Measurements from ENCODE around the gene OOSP3.
A peak's percentile ranks its signal among the peaks of the same experiment; 100 is the strongest.
"Not testable (repeated sequence)": the region's sequence is repeated elsewhere in the genome, so short reads cannot be mapped to it uniquely, and the experiment has no call there.

The OOSP3 gene

DNA sequence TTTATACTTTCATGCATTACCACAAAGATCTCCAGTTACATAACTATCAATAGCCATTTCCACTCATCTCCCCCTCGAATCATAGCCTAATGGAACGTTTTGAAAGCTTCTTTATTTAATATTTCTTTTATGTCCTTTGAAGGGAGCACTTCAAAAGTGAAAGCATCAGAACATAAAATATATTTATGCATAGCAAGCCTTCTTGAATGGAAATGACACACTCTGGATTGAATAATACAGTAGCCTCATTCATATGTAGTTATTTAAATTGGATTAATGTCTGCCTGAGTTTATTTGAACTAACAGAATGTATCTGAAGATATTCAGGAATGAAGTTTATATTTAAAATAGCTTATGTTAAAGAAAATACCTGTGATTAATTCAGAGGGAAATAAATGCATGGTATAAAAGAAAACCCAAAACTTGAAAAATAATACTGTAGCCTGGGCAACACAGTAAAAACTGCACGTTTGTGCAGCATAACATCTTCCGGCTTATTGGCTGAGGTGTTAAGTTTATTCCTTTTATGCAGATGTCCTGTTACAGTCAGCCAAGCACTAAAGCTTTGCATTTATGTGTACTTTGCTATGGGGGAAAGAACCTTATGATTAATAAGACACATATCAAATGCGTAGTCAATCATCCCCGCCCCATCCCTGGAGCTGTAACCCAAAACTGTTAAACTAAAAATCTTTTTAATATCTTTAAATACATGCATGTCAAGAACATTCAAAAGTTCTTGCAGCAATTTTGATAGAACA, 22.0 kb downstream of the OOSP3 start:
- no peak overlapping the region for H3K4me3 ChIP-seq (ENCODE audit: low read depth, low read length)
- TF ChIP-seq, protein P1, sequence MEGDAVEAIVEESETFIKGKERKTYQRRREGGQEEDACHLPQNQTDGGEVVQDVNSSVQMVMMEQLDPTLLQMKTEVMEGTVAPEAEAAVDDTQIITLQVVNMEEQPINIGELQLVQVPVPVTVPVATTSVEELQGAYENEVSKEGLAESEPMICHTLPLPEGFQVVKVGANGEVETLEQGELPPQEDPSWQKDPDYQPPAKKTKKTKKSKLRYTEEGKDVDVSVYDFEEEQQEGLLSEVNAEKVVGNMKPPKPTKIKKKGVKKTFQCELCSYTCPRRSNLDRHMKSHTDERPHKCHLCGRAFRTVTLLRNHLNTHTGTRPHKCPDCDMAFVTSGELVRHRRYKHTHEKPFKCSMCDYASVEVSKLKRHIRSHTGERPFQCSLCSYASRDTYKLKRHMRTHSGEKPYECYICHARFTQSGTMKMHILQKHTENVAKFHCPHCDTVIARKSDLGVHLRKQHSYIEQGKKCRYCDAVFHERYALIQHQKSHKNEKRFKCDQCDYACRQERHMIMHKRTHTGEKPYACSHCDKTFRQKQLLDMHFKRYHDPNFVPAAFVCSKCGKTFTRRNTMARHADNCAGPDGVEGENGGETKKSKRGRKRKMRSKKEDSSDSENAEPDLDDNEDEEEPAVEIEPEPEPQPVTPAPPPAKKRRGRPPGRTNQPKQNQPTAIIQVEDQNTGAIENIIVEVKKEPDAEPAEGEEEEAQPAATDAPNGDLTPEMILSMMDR (IDR thresholded peaks at IDR 0.05; ENCODE audit: low read depth, low read length), result no peak
- no peaks in the 10 kb centered on the region for H3K36me3 ChIP-seq
- H3K9me3 ChIP-seq, result no peaks in the 10 kb centered on the region
- no peak for DNase-seq
- H3K27me3 ChIP-seq, result no peaks in the 10 kb centered on the region
- no peaks in the 10 kb centered on the region for H3K4me1 ChIP-seq

DNA sequence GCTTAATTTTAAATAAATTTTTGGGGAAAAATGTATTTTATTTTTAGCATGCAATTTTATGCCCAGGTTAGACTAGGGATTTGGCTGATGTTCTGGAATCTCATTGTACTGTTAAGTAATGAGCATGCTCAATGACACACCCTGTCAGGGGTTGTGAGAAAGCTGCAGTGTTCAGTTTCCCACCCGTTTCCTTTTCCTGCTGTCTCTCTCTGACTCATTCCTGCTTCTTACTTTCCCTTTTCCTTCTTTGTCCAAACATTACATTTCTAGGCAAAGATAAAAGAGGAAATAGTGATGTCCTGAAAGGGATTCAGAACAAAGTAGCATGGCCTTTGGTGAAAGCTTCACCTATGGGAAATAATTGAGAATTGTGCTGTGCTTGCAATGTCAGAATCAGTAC, 22.7 kb downstream of the OOSP3 start:
- TF ChIP-seq, protein P1 (IDR thresholded peaks at IDR 0.05; ENCODE audit: low read depth, low read length), result no peak
- Histone ChIP-seq H3K9me3 (no peaks in the 10 kb centered on the region), H3K4me1 (no peaks in the 10 kb centered on the region), H3K36me3 (no peaks in the 10 kb centered on the region), H3K27me3 (no peaks in the 10 kb centered on the region), H3K4me3 (ENCODE audit: low read depth, low read length) (no peak overlapping the region)
- DNase-seq, result no peak

DNA sequence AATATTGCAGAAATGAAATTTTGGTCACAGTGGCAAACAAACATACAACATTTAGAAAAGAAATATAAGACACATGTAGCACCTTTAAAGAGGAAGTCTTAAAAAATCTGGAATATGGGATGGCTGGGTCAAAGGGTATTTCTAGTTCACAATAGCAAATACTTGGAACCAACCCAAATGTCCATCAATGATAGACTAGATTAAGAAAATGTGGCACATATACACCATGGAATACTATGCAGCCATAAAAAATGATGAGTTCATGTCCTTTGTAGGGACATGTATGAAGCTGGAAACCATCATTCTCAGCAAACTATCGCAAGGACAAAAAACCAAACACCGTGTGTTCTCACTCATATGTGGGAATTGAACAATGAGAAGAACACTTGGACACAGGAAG, 25.0 kb downstream of the OOSP3 start:
- not testable (repeated sequence) for H3K36me3 ChIP-seq; H3K27me3 ChIP-seq; DNase-seq; H3K4me1 ChIP-seq; H3K9me3 ChIP-seq; H3K4me3 ChIP-seq (ENCODE audit: low read depth, low read length)

DNA sequence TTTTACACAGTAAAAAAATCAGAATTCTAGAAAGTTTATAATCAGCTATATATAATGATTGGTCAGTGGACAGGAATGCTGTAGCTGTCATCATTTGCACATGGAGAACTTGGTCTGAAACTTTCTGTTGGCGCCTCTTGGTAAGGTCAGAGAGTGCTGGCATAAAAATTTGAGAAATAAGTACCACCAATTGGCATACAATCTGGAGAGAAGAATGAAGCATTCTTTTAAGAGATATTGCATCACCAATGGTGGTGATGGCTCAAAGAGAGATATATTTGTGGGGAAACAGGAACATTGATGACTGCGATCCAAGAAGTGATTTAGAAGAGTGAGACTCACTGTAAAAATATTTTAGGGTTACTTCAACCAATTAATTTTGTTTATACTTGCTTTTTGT, 39.9 kb downstream of the OOSP3 start:
- no peaks in the 10 kb centered on the region for H3K27me3 ChIP-seq
- TF ChIP-seq, protein P1 (IDR thresholded peaks at IDR 0.05; ENCODE audit: low read depth, low read length), result no peak

DNA sequence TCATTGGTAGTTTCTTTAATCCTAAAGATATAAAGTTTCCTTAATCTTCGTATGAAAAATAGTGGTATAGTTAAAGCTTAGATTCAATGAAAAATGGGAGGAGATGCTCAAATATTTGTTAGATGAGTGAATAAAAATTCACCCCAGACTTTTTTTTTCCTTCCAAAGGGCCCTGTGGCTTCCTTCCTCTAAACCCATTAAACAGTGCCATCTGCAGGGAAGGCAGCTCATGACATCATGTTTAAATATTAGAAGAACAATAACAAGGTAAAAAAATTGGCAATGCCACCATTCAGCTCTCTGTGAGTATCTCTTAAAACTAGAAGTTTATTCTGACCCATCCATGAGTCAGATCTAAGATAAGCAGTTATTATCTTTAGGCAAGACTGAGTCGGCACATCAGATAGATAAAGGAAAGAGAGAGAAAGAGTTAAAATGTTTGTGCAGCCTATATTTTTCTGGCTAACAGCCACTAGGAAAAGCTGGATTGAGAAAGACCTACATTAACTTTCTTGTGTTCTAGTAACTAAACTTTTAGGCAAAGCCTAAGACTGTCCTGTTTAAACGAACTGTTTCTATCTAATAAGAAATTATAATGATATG, 40.5 kb downstream of the OOSP3 start:
- no peak overlapping the region for H3K4me3 ChIP-seq (ENCODE audit: low read depth, low read length)
- TF ChIP-seq, protein P1 (IDR thresholded peaks at IDR 0.05; ENCODE audit: low read depth, low read length), result peak; percentile 40
- H3K9me3 ChIP-seq, result no peaks in the 10 kb centered on the region
- peak; percentile 15 for DNase-seq
- no peaks in the 10 kb centered on the region for H3K4me1 ChIP-seq
- H3K36me3 ChIP-seq, result no peaks in the 10 kb centered on the region
- no peaks in the 10 kb centered on the region for H3K27me3 ChIP-seq

More for the DNA sequence above, 39.9 kb downstream of the OOSP3 start:
- H3K9me3 ChIP-seq, result no peaks in the 10 kb centered on the region
- no peak for DNase-seq
- H3K36me3 ChIP-seq, result no peaks in the 10 kb centered on the region
- H3K4me1 ChIP-seq, result no peaks in the 10 kb centered on the region
- no peak overlapping the region for H3K4me3 ChIP-seq (ENCODE audit: low read depth, low read length)

DNA sequence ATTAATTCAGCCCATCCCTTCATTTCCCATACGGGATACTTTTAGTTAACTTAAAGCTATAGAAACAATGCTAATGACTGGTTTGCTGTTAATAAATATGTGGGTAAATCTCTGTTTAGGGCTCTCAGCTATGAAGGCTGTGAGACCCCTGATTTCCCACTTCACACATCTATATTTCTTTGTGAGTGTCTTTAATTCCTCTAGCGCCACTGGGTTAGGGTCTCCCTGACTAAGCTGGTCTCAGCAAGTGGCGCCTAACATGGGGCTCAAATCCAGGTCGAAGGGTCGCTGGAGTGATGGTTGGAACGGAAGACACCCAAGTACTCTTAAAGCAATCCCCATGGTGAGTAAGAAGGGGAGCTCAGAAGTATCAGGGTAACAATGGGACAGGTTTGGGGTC, 45.2 kb downstream of the OOSP3 start:
- DNase-seq, result no peak
- H3K4me1 ChIP-seq, result no peaks in the 10 kb centered on the region
- no peak overlapping the region for H3K4me3 ChIP-seq (ENCODE audit: low read depth, low read length)
- H3K9me3 ChIP-seq, result no peaks in the 10 kb centered on the region
- H3K27me3 ChIP-seq, result no peaks in the 10 kb centered on the region
- no peaks in the 10 kb centered on the region for H3K36me3 ChIP-seq
- TF ChIP-seq, protein P1 (IDR thresholded peaks at IDR 0.05; ENCODE audit: low read depth, low read length), result no peak

Measured in BE2C (cell line).